Suppressor macrophage (primary cell): ENCODE measurements around the gene ANXA11.

ENCODE experiments used
- DNase-seq, 4 experiments: peaks; one replicate each; pipeline ENCODE4 v3.0.0-alpha.2; 2020 to 2022

The ANXA11 gene

GRCh38 chr10:80207768-80208370 lies 2.5 kb upstream of the ANXA11 start:
- no peak for DNase-seq

DNA sequence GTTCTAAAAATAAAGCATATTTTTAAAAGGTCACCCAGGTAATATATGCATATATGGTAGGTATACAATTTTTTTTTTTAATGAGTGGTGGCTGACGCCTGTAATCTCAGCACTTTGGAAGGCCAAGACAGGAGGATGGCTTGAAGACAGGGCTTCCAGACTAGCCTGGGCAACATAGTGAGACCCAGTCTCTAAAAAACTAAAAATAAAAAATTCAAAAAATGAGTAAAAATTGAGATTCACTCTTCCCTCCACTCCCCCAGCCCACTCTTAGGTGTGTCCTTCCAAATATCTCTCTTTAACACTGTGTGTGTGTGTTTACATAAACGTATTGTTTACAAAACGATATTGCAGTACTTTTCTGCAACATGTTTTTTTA lies 929 bp upstream of the ANXA11 start:
- DNase-seq: no peak

DNA sequence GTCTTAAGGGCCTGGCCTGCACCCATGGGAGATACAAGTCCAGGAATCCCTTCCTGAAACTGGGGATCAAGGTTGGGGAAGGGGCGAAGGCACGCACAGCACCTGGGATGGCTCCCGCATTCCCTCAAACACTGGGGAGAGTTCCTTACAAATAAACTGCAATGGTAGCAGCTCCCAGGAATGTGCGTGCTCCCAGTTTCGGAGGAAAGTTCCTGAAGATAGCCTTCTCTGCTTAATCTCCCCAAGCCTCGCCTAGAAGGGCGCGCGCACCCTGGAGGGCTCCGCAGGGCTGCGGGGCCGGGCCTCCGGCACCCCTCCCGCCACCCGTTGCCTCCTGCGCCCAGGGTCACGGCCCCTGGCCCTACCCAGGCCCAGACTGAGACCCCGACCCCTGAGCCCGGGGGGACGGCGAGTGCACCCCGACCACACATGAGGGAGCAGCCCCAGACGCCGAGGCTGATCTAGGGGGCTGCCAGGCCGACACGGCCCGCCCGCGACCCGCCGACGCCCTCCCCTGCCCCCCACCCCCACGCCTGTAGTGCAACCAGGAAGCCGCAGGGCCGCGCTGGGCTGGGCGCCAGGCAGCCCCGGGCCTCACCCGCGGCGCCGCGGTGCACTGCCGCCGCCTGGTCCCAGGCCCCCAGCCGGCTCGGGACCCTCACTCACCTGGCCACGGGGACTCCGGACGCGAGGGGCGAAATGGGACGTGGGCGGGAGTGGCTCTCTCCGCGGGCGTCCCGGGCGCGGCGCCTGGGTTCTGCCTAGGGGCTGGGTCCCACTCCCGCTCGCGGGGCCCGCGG lies 460 bp downstream of the ANXA11 start:
- DNase-seq: peak; percentile 47 to 73 (median 59)

- peak; percentile 57 to 75 (median 74) for DNase-seq
Measured at GRCh38 chr10:80203835-80204676, 1.3 kb downstream of the ANXA11 start.

- peak; percentile 68 to 82 (median 74) for DNase-seq
Measured at GRCh38 chr10:80202934-80203834, 2.2 kb downstream of the ANXA11 start.

DNA sequence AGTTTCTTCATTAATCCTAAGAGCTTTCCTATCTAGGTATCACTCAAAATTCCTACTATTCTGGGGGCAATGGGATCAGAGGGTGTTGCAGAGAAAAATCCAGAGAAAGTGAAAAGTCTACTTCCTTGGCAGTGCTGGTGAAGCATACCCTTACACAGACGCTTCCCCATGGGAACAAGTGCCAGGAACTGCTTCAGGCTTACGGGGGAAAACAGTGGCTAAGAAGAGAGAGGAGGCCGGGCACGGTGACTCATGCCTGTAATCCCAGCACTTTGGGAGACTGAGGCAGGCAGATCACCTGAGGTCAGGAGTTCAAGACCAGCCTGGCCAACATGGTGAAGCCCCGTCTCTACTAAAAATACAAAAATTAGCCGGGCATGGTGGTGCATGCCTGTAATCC lies 2.8 kb downstream of the ANXA11 start:
- peak in 3 of 4 experiments; percentile 29 to 45 (median 43) for DNase-seq

DNA sequence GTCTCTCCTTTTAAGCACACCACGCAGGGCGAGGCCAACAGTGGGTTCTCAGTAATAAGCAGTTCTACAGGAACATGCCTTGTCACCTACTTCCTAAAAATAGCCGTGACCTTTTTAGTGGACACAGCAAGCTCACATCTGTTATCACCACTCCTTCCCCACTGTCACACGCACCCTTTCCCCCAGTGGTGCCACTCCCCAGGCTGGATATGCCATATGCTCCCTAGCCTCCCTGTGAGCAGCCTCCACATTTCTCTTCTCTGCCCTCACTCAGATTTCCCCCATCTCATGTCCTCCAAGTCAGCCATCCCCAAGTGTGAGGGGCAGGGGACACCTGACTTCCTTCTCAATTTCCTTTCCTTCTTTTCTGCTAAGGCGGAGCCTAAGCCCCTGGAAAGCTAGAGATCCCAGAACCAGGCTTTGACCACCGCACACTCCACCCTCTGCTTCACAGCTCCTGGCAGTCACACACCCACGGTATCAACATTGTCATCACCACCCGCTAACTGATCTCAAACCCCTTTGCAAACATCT lies 3.7 kb downstream of the ANXA11 start:
- peak; percentile 73 to 88 (median 78) for DNase-seq

GRCh38 chr10:80200687-80201086 lies 4.7 kb downstream of the ANXA11 start:
- no peak for DNase-seq

DNA sequence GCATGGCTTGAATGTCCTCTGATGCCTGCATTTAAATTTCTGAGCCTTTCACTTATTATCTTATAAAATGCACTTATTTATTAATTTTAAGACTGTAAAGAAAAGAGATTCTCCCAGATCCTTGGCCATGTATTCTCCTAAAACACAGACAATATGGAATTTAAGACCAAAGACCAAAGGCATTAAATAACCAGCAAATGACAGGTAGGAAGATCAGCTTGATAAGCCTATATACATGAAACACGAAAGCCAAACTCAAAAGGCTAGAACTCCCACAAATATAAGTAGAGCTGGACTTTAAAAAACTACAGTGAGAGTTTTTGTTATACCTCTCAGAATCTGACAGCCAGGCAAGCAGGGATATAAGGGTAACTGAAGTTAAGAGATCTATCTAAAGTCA lies 5.1 kb downstream of the ANXA11 start:
- no peak for DNase-seq

DNA sequence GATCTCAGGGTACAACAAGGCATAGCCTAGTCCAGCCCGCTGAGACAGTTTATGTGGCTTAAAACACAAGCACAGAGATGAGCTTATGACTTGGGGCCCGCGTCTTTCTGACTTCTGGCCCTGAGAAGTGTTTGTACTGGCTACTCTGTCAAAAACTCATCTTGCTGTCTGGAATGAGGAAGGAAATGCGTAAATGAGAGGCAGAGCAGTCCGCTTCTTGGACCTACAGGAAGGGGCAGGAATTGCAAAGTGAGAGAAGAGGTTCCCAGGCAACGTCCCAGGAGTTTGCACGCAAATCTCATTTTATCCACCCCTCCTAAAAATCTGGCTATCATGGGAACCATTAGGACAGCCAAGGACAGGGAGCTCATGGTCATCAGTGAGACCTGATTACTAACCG lies 5.5 kb downstream of the ANXA11 start:
- DNase-seq: peak; percentile 86 to 96 (median 90)

DNA sequence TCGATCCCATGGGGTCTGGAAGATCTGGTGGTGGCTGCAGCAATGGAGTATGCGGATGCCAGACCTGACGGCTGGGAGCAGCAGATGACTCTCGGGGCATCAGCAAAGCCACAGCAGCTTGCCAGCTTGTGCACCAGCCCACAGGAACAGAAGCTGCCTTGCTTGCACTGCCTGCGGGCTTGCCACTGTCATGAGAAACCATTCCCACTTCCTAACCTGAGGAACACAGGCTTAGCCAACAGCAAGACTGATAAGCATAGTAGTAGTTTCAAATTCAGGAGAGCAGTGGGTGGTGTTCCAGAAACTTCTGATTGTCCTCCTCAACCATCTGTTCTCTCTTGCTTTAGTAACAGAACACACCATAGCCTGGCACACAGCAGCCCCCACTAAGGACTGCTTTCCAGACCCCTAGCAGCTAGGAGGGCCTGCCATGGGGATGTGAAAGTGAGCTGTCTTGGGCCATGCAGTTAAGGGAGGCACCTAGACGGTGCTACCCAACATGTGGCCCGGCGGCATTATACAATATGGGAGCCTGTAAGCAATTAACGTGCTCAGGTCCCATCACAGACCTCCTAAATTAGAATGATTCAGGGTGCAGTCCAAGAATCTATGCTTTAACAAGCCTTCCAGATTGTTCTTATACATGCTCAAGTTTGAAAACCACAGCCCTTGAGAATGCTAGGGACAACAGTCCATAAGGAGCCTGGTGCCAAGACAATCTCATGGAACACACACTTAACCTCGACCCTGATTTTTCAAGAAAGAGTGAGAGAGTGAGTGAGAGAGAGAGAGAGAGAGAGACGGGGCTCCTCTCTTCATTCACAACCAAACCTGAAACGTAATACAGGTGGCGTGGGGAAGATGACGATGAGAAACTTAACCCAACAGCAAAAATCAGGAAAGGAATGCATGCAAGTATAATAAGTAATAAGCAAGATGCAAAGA lies 7.1 kb downstream of the ANXA11 start:
- DNase-seq: peak in 3 of 4 experiments; percentile 63 to 71 (median 68)

GRCh38 chr10:80196950-80197315 lies 8.4 kb downstream of the ANXA11 start:
- no peak for DNase-seq

- no peak for DNase-seq
Measured at GRCh38 chr10:80196270-80196949, 8.9 kb downstream of the ANXA11 start.

GRCh38 chr10:80195046-80195574 lies 10.2 kb downstream of the ANXA11 start:
- no peak for DNase-seq

DNA sequence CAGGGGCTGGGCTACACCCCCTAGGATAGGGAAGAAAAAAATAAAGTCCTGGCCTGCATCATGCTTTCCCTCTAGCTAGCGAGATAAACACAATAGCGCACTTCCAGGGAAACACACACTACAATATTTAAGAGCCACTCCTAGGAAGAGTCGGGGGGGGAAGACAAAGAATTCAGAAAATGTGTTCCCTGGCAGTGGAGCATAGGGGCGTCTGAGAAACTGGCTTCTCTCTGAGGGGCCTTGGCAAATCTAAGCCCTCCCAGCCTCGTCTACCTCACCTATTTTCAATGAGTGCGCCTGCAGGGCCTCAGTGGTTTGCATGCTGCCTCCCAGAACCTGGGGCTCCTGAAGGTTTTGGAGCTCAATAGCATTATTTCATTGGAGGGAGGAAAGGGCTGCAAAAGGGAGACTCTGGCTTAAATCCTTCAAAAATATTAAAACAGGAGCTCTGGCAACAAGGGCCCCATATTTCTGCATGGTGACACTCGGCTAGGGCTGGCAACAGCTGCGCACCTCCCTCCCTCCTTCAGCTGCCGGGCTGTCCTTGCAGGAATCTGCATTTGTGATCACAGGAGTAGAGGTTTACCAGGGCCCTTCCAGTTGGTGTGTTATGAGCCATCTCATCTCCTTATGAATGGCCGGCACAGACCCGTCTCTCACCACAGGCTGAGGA lies 10.8 kb downstream of the ANXA11 start:
- no peak for DNase-seq

DNA sequence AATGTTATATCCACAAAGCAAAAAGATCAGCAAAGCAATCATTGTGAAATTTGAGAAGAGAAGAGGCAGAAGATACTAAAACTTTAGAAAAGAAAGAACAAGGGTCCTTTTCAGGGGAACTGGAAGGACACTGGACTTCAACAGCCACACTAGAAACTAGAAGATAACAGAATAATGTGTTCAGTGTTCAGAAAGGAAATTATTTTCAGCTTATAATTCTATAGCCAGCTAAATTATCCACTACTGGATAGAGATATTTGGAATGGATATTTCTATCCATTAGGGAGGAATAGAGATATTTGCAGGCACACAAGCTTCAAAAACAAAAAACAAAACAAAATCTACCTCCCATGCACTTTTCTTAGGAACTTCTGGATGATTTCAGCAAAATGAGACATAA lies 12.8 kb downstream of the ANXA11 start:
- no peak for DNase-seq

GRCh38 chr10:80191589-80192270 lies 13.6 kb downstream of the ANXA11 start:
- DNase-seq: peak in 1 of 4 experiments; percentile 20

GRCh38 chr10:80188713-80189112 lies 16.6 kb downstream of the ANXA11 start:
- no peak for DNase-seq
